GM19099 (cell line): ENCODE measurements around the gene CDKN2B.

Experiments used
- POLR2A ChIP-seq: IDR thresholded peaks from 3 replicates; pipeline ENCODE4 v1.6.1; 2011; ENCODE audit warnings: low read depth; ENCODE audit not compliant: insufficient read length; ENCODE audit errors: extremely low read depth

Gene CDKN2B

GRCh38 chr9:22040760-22041159, 31.7 kb upstream of the CDKN2B start:
- TF ChIP-seq POLR2A, result no peak

GRCh38 chr9:22039258-22039657, 30.2 kb upstream of the CDKN2B start:
- no peak for TF ChIP-seq POLR2A

- TF ChIP-seq POLR2A, result no peak
These were observed 29.0 kb upstream of the CDKN2B start for GRCh38 chr9:22037954-22038690.

GRCh38 chr9:22036866-22037626, 27.9 kb upstream of the CDKN2B start:
- TF ChIP-seq POLR2A, result no peak

GRCh38 chr9:22035591-22036011, 26.5 kb upstream of the CDKN2B start:
- no peak for TF ChIP-seq POLR2A

- no peak for TF ChIP-seq POLR2A
These were observed 24.0 kb upstream of the CDKN2B start for GRCh38 chr9:22033012-22033630.

- TF ChIP-seq POLR2A, result no peak
These were observed 22.7 kb upstream of the CDKN2B start for GRCh38 chr9:22031655-22032411.

GRCh38 chr9:22030101-22030598, 21.0 kb upstream of the CDKN2B start:
- TF ChIP-seq POLR2A, result no peak

- no peak for TF ChIP-seq POLR2A
These were observed 20.1 kb upstream of the CDKN2B start for GRCh38 chr9:22029231-22029630.

- TF ChIP-seq POLR2A, result no peak
These were observed 19.3 kb upstream of the CDKN2B start for GRCh38 chr9:22028394-22028793.

- no peak for TF ChIP-seq POLR2A
These were observed 17.6 kb upstream of the CDKN2B start for GRCh38 chr9:22026696-22027095.

GRCh38 chr9:22022396-22022795, 13.3 kb upstream of the CDKN2B start:
- no peak for TF ChIP-seq POLR2A

- no peak for TF ChIP-seq POLR2A
These were observed 1.9 kb upstream of the CDKN2B start for GRCh38 chr9:22010866-22011625.

- TF ChIP-seq POLR2A, result no peak
These were observed 382 bp upstream of the CDKN2B start for GRCh38 chr9:22009506-22009867.
